ENCODE data around the gene NUP98.

Gene NUP98

GRCh38 chr11:3709977-3710376, 87.4 kb downstream of the NUP98 start:
- Mint-ChIP-seq H3K9me3 (no peaks in the 10 kb centered on the region), H3K36me3 (ENCODE audit: low read depth) (peaks cover 48% of the 10 kb centered on the region), H3K4me1 (peaks cover 9% of the 10 kb centered on the region), H3K27ac (no peak overlapping the region), H3K27me3 (no peaks in the 10 kb centered on the region), H3K4me3 (no peak overlapping the region)
- DNase-seq (no peak), ATAC-seq (no peak)

DNA sequence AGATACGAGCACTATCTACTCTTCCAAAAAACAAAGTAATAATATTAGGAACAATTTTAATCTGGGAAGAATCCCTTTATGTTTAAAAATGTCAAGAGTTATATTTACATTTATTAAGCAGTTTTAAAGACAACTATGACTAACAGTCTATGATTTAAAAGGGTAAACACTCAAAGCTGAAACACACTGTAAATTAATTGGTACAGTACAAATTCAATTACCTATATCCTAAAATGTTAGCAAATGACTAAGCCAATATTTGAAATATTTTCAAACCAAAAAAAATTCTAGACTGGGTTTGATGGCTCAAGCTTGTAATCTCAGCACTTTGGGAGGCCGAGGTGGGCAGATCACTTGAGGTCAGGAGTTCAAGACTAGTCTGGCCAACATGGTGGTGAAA, 90.2 kb downstream of the NUP98 start:
- Mint-ChIP-seq H3K36me3 (ENCODE audit: low read depth) (peaks cover 41% of the 10 kb centered on the region), H3K9me3 (no peaks in the 10 kb centered on the region), H3K27me3 (no peaks in the 10 kb centered on the region), H3K4me1 (peaks cover 9% of the 10 kb centered on the region), H3K4me3 (no peak overlapping the region), H3K27ac (no peak overlapping the region)
- ATAC-seq (no peak), DNase-seq (no peak)

DNA sequence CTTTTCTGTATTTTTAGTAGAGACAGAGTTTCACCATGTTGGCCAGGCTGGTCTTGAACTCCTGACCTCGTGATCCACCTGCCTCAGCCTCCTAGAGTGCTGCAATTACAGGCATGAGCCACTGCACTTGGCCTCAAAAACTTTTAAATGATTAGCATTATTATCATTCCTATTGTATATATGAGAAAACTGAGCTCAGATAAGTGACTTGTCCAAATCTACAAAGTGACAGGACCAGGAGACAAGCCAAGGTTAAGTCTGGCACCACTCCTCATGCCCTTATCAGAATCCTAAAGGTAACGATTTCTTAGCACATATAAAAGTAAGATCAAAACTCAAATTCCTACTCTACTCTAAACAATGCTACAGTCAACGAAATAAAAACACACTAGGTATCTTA, 94.0 kb downstream of the NUP98 start:
- H3K9me3 Mint-ChIP-seq, result no peaks in the 10 kb centered on the region
- ATAC-seq (no peak), DNase-seq (no peak)
- no peaks in the 10 kb centered on the region for H3K4me1 Mint-ChIP-seq
- no peak overlapping the region for H3K4me3 Mint-ChIP-seq
- no peak overlapping the region for H3K27ac Mint-ChIP-seq
- H3K27me3 Mint-ChIP-seq, result no peaks in the 10 kb centered on the region
- peaks cover 54% of the 10 kb centered on the region for H3K36me3 Mint-ChIP-seq (ENCODE audit: low read depth)

DNA sequence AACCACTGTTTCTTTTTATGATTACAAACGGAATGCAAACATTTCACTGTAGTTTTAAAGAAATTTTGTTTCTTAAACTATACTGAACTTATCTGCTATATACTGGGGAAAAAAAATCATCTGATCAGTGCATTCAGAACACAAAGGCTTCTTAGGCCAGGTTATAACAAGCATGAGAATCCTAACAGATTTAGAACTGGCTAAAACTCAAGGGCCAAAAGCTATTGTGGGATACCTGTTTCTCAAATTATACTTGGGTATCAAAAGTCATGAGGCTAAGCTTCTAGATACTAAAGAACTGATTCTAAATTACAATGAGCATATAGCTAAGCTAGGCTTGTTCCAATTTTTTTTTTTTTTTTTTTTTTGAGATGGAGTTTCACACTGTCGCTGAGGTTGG, 96.4 kb downstream of the NUP98 start:
- no peak for DNase-seq
- Mint-ChIP-seq H3K27me3 (no peaks in the 10 kb centered on the region), H3K4me3 (no peak overlapping the region), H3K27ac (no peak overlapping the region), H3K4me1 (no peaks in the 10 kb centered on the region), H3K9me3 (no peaks in the 10 kb centered on the region), H3K36me3 (ENCODE audit: low read depth) (peaks cover 55% of the 10 kb centered on the region)
- no peak for ATAC-seq

DNA sequence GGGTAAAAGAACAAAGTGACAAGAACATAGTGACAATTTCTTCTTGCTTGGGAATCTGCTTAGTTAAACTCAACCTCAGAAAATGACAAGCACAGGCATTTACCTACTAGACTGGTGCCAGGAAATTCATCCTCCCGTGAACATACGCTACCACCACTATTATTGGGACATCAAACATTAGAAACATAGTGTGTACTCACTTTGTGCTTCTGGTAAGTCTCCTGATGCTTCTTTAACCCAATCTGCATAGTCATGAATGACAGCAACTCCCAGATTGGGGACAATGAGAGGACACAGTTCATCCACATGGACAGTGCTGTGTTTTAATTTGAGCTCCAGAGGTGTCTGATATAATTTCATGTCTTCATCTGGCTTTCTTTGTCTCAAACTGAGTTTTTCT, 96.9 kb downstream of the NUP98 start:
- ATAC-seq (no peak), DNase-seq (no peak)
- Mint-ChIP-seq H3K27ac (no peak overlapping the region), H3K4me1 (no peaks in the 10 kb centered on the region), H3K4me3 (no peak overlapping the region), H3K9me3 (no peaks in the 10 kb centered on the region), H3K36me3 (ENCODE audit: low read depth) (peaks cover 60% of the 10 kb centered on the region), H3K27me3 (no peaks in the 10 kb centered on the region)

GRCh38 chr11:3686751-3687150, 110.6 kb downstream of the NUP98 start:
- DNase-seq (no peak), ATAC-seq (no peak)
- no peak overlapping the region for H3K4me3 Mint-ChIP-seq
- H3K27me3 Mint-ChIP-seq, result no peaks in the 10 kb centered on the region
- no peak overlapping the region for H3K27ac Mint-ChIP-seq
- peaks cover 64% of the 10 kb centered on the region for H3K36me3 Mint-ChIP-seq (ENCODE audit: low read depth)
- H3K4me1 Mint-ChIP-seq, result no peaks in the 10 kb centered on the region
- H3K9me3 Mint-ChIP-seq, result no peaks in the 10 kb centered on the region

DNA sequence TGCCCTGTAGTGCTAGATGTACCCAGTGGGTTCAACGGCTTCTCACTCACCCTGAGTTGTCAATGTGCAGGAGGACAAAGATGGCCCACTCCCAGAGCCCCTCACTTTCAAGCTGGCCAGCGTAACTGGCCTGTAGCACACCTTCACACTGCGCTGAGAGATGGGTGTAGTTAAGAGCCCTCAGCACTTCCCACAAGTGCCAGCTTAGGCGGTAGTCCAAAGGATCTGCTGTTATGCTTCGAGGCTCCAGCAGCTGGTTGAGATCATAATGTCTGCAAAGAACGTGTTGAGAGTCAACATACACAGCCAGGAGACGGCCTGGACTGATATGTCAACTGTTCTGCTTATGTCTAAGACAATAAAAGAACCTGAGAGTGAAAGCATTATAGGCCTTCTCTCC, 111.4 kb downstream of the NUP98 start:
- Mint-ChIP-seq H3K27me3 (no peaks in the 10 kb centered on the region), H3K4me3 (no peak overlapping the region), H3K9me3 (no peaks in the 10 kb centered on the region), H3K4me1 (no peaks in the 10 kb centered on the region), H3K27ac (no peak overlapping the region), H3K36me3 (ENCODE audit: low read depth) (peaks cover 64% of the 10 kb centered on the region)
- DNase-seq (no peak), ATAC-seq (no peak)

GRCh38 chr11:3684819-3685172, 112.6 kb downstream of the NUP98 start:
- Mint-ChIP-seq H3K27ac (no peak overlapping the region), H3K4me1 (no peaks in the 10 kb centered on the region), H3K27me3 (no peaks in the 10 kb centered on the region), H3K36me3 (ENCODE audit: low read depth) (peaks cover 68% of the 10 kb centered on the region), H3K4me3 (no peak overlapping the region), H3K9me3 (no peaks in the 10 kb centered on the region)
- no peak for DNase-seq
- no peak for ATAC-seq

DNA sequence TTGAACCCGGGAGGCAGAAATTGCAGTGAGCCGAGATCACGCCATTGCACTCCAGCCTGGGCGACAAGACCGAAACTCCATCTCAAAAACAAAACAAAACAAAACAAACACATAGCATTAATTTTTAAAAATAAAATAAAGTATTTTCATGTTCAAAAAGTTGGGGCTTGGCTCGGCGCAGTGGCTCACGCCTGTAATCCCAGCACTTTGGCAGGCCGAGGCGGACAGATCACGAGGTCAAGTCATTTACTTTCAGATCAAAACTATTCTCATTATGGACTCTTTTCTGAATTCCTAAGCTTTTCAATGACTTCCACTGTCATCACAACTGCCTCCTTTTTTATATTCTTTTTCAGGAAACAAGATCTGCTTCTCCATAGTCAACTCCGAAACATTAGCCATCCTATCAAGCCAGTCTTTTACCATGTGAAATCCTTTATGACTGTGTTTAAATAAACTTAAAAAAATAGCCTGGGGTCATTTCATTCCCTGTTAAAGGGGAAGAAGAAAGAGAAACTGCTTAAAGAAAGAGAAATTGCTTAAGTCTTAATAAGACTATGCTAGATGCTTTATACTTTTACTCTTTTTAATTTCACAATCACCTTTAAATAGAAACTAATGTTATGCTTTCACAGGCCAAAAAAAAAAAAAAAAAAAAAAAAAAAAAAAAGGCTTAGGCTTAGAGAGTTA, 113.1 kb downstream of the NUP98 start:
- peaks cover 72% of the 10 kb centered on the region for H3K36me3 Mint-ChIP-seq (ENCODE audit: low read depth)
- H3K4me1 Mint-ChIP-seq, result no peaks in the 10 kb centered on the region
- no peak overlapping the region for H3K4me3 Mint-ChIP-seq
- H3K27me3 Mint-ChIP-seq, result no peaks in the 10 kb centered on the region
- ATAC-seq (no peak), DNase-seq (no peak)
- H3K9me3 Mint-ChIP-seq, result no peaks in the 10 kb centered on the region
- H3K27ac Mint-ChIP-seq, result no peak overlapping the region

DNA sequence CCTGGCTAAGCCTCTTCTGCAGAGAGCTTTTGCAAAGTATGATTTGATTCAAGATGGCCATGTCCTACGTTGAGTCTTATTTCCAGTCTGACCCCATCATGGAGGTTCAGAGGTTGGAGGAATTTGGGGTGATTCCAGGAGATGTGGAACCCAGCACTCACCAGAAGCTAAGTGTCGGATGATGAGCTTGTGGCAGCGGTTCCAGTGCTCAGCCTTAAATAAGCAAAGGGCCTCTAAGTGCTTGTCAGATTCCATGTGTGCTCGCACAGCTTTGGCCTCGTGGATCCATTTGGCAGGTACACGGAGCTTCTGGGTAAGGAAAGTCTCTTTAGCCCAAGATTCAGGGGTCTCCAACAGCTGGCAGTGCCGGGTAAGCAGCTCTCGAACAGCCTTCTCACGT, 114.3 kb downstream of the NUP98 start:
- H3K4me1 Mint-ChIP-seq, result no peaks in the 10 kb centered on the region
- ATAC-seq, result no peak
- H3K27me3 Mint-ChIP-seq, result no peaks in the 10 kb centered on the region
- no peak overlapping the region for H3K4me3 Mint-ChIP-seq
- no peaks in the 10 kb centered on the region for H3K9me3 Mint-ChIP-seq
- no peak overlapping the region for H3K27ac Mint-ChIP-seq
- peaks cover 78% of the 10 kb centered on the region for H3K36me3 Mint-ChIP-seq (ENCODE audit: low read depth)
- no peak for DNase-seq

DNA sequence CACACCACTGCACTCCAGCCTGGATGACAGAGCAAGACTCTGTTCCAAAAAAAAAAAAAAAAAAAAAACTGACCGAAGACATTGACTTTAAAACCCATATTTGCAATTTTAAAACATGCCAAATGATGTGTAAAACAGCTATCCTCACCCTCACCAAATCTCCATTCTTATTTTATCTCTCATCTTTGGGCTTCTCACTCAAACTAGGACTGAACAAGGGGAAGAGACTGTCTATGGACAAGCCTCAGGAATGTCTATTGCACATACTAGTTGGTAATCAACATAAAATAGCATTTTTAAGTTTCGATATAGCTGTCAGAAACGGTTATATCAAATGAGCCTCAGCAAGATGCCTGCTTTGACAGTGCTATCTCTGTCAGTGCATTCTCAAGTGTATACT, 118.3 kb downstream of the NUP98 start:
- Mint-ChIP-seq H3K36me3 (ENCODE audit: low read depth) (peaks cover 69% of the 10 kb centered on the region), H3K9me3 (no peaks in the 10 kb centered on the region), H3K27me3 (no peaks in the 10 kb centered on the region), H3K4me3 (no peak overlapping the region), H3K4me1 (no peaks in the 10 kb centered on the region), H3K27ac (no peak overlapping the region)
- no peak for ATAC-seq
- DNase-seq, result no peak

- DNase-seq (no peak), ATAC-seq (no peak)
- Mint-ChIP-seq H3K36me3 (ENCODE audit: low read depth) (peaks cover 66% of the 10 kb centered on the region), H3K4me1 (no peaks in the 10 kb centered on the region), H3K27me3 (no peaks in the 10 kb centered on the region), H3K4me3 (no peak overlapping the region), H3K27ac (no peak overlapping the region), H3K9me3 (no peaks in the 10 kb centered on the region)
These were observed 121.4 kb downstream of the NUP98 start for GRCh38 chr11:3675971-3676370.

DNA sequence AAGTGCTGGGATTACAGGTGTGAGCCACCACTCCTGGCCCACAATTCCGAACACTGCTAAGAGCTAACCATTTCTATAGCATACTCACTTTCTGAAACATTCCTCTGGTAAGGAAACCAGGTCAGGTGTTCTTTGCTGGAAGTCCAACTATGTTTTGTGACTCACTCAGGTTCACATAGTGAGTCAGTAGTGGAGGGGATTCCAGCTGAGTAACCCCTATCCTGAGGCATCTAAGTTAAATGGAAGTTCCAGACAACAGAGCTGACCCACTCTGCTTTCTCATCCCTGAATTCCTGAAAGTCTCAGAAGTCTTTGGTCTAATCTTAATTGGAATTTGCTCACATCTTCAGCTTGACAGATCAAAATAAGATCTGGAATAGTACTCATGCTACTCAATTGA, 123.2 kb downstream of the NUP98 start:
- Mint-ChIP-seq H3K9me3 (no peaks in the 10 kb centered on the region), H3K4me1 (no peaks in the 10 kb centered on the region), H3K4me3 (no peak overlapping the region), H3K36me3 (ENCODE audit: low read depth) (peaks cover 58% of the 10 kb centered on the region), H3K27me3 (no peaks in the 10 kb centered on the region), H3K27ac (peak overlapping the region; percentile 9)
- DNase-seq (no peak), ATAC-seq (no peak)

- Mint-ChIP-seq H3K9me3 (no peaks in the 10 kb centered on the region), H3K4me3 (no peak within 1 kb of the TSS), H3K27me3 (no peaks in the 10 kb centered on the region), H3K27ac (no peak within 1 kb of the TSS), H3K4me1 (no peaks in the 10 kb centered on the region), H3K36me3 (ENCODE audit: low read depth) (peaks cover 50% of the 10 kb centered on the region)
- ATAC-seq, result no peak
- DNase-seq, result no peak
These were observed 125.8 kb downstream of the NUP98 start, which contains the start of gene CHRNA10 for GRCh38 chr11:3671334-3672254. Gene CHRNA10 (minus strand): TSS chr11:3671384. CDS start chr11:3671312, 72 bp downstream.

- H3K27me3 Mint-ChIP-seq, result no peaks in the 10 kb centered on the region
- H3K4me1 Mint-ChIP-seq, result no peaks in the 10 kb centered on the region
- H3K36me3 Mint-ChIP-seq (ENCODE audit: low read depth), result peaks cover 40% of the 10 kb centered on the region
These were observed 127.6 kb downstream of the NUP98 start for GRCh38 chr11:3669742-3670183.

More at GRCh38 chr11:3669742-3670183, 127.6 kb downstream of the NUP98 start:
- no peak overlapping the region for H3K27ac Mint-ChIP-seq
- no peaks in the 10 kb centered on the region for H3K9me3 Mint-ChIP-seq
- DNase-seq (no peak), ATAC-seq (no peak)
- H3K4me3 Mint-ChIP-seq, result no peak overlapping the region

Measured in activated naive CD8-positive, alpha-beta T cell treated with anti-CD3 and anti-CD28 coated beads, Interleukin-2, amount 50 U/mL, for 24 hours (primary cell).